HAP-1 (cell line): ENCODE results near the gene TAF1.
"Not testable (repeated sequence)": the region's sequence is repeated elsewhere in the genome, so short reads cannot be mapped to it uniquely, and the experiment has no call there.

Source experiments
- DNase-seq, 2 experiments: peaks; one replicate each; pipeline ENCODE4 v3.0.0-alpha.2; 2016 to 2020; ENCODE audit warnings: low spot score in 2 of 2
- H3K27me3 ChIP-seq: fragments of 250-450 bp; sonication (Bioruptor Pico); 2 replicates; pipeline ENCODE4 v1.5.1; 2020; ENCODE audit warnings: low read depth, mild to moderate bottlenecking, moderate library complexity
- H3K36me3 ChIP-seq: fragments of 250-450 bp; sonication (Bioruptor Pico); replicated peaks from 2 replicates; pipeline ENCODE4 v1.5.1; 2020; ENCODE audit warnings: mild to moderate bottlenecking
- H3K4me1 ChIP-seq: fragments of 250-450 bp; sonication (Bioruptor Pico); 2 replicates; pipeline ENCODE4 v1.5.1; 2020; ENCODE audit warnings: mild to moderate bottlenecking
- H3K4me3 ChIP-seq: fragments of 250-450 bp; sonication (Bioruptor Pico); 2 replicates; pipeline ENCODE4 v1.5.1; 2020; ENCODE audit warnings: mild to moderate bottlenecking, moderate library complexity
- H3K9me3 ChIP-seq: fragments of 250-450 bp; sonication (Bioruptor Pico); 2 replicates; pipeline ENCODE4 v1.5.1; 2020; ENCODE audit warnings: mild to moderate bottlenecking, moderate library complexity
- in situ Hi-C: fragments of 300-500 bp; cut with MboI; formaldehyde crosslinking; loops from 3 replicates; pipeline ENCODE4 v1.14.3; 2020; ENCODE audit warnings: low sequenced_read_pairs, inconsistent platforms, mixed read lengths

TAF1 gene, protein sequence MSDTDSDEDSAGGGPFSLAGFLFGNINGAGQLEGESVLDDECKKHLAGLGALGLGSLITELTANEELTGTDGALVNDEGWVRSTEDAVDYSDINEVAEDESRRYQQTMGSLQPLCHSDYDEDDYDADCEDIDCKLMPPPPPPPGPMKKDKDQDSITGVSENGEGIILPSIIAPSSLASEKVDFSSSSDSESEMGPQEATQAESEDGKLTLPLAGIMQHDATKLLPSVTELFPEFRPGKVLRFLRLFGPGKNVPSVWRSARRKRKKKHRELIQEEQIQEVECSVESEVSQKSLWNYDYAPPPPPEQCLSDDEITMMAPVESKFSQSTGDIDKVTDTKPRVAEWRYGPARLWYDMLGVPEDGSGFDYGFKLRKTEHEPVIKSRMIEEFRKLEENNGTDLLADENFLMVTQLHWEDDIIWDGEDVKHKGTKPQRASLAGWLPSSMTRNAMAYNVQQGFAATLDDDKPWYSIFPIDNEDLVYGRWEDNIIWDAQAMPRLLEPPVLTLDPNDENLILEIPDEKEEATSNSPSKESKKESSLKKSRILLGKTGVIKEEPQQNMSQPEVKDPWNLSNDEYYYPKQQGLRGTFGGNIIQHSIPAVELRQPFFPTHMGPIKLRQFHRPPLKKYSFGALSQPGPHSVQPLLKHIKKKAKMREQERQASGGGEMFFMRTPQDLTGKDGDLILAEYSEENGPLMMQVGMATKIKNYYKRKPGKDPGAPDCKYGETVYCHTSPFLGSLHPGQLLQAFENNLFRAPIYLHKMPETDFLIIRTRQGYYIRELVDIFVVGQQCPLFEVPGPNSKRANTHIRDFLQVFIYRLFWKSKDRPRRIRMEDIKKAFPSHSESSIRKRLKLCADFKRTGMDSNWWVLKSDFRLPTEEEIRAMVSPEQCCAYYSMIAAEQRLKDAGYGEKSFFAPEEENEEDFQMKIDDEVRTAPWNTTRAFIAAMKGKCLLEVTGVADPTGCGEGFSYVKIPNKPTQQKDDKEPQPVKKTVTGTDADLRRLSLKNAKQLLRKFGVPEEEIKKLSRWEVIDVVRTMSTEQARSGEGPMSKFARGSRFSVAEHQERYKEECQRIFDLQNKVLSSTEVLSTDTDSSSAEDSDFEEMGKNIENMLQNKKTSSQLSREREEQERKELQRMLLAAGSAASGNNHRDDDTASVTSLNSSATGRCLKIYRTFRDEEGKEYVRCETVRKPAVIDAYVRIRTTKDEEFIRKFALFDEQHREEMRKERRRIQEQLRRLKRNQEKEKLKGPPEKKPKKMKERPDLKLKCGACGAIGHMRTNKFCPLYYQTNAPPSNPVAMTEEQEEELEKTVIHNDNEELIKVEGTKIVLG (N-terminal part only)

DNA sequence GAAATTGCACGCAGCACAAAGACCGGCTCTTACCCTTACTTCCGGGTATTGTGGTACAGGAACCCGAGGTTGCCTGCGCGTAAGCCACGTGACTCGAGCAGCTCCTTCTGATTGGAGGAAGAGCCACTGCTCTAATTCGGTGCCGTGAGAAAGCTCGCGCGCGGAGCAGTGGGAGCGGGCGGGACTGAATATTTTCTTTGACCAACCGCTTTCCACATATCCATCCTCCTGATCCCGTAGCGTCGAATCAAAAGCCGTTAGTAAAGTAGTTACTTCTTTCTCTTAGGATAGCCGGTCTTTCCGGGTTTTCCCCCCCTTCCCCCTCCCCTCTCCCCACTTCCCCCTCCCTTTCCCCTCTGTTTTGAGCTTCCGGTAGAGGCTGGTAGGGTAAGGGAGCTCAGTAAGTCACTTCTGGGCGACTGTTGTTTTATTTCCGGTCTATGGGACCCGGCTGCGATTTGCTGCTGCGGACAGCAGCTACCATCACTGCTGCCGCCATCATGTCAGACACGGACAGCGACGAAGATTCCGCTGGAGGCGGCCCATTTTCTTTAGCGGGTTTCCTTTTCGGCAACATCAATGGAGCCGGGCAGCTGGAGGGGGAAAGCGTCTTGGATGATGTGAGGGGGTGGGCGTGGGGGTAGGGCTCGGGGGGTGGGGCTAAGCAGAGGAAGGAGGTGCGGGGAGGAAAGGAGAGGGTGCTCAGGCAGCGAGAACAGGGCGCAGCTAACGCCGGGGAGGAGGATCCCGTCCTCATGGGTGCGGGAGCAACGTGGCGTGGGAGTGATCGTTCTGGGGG lies at the start of gene TAF1:
Gene TAF1, plus strand, starts transcription at position 483 of the 799 bp plus-strand sequence. Its CDS starts 18 bp downstream, at position 501.
- peaks cover 27% of the 10 kb centered on the region for H3K36me3 ChIP-seq
- H3K9me3 ChIP-seq: no peaks in the 10 kb centered on the region
- DNase-seq: peak; percentile 99 to 100
- no peaks in the 10 kb centered on the region for H3K27me3 ChIP-seq
- in situ Hi-C loops: no loop called here
- H3K4me1 ChIP-seq: peaks cover 10% of the 10 kb centered on the region
- H3K4me3 ChIP-seq: peak within 1 kb of the TSS; percentile 68

DNA sequence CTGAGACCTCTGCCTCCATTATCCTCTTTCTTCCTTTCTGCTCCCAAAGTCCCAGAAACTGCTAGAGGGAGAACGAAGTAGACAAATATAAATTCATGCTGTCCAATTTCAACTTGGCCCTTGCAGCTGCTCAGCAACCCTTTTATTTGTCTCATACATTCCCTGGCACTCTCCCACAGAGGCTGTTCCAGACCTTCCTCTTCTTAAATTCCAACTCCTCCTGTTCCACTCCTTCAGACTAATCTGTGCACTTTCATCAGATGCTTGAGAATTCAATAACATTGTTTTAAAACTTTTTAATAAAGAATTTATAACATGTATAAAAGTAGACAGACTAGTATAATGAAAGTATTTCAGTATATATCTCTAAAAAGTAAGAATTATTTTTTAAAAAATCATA lies 49.2 kb upstream of the TAF1 start:
- DNase-seq, H3K27me3 ChIP-seq, H3K9me3 ChIP-seq, H3K4me1 ChIP-seq, H3K4me3 ChIP-seq, in situ Hi-C loops: not testable (repeated sequence)
- peaks cover 37% of the 10 kb centered on the region for H3K36me3 ChIP-seq

DNA sequence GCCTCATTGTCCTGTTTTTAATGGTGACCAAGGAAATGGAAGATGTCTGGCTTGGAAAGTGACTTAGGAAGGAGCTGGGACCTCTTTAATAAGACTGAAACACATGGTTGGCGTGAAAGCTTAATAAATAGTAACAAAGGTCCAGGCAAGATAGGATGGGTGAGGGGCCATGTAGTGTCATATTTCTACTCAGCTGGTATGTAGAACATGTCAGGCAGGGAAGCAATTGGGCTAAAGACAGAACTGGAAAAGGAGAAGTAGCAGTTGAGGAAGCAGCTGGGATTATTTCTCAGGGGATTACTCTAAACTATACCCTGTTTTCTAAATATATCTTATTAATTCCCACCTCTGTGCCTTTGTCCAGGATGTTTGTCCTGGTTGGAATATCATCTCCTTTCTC lies 46.0 kb upstream of the TAF1 start:
- Histone ChIP-seq H3K4me3 (no peak overlapping the region), H3K27me3 (no peaks in the 10 kb centered on the region), H3K4me1 (no peaks in the 10 kb centered on the region), H3K36me3 (peaks cover 36% of the 10 kb centered on the region), H3K9me3 (no peaks in the 10 kb centered on the region)
- in situ Hi-C loops: no loop called here
- DNase-seq: no peak

DNA sequence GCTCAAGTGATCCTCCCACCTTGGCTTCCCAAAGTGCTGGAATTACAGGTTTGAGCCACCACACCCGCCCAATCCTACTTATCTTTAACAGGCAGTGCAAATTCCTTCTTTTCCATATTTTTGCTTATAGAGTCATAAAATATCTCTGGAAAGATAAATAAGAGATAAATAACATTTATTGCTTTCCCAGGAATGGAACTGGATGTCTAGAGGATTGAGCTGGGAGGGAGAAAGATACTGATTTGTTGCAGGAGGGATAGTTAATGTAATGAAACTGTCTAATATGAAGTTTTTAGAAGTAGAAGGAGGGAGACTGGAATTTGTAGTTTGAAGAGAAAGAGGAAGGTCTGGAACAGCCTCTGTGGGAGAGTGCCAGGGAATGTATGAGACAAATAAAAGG lies 44.4 kb upstream of the TAF1 start:
- DNase-seq: no peak
- Histone ChIP-seq H3K4me3 (no peak overlapping the region), H3K27me3 (no peaks in the 10 kb centered on the region), H3K36me3 (peaks cover 23% of the 10 kb centered on the region), H3K4me1 (no peaks in the 10 kb centered on the region), H3K9me3 (peaks cover 3% of the 10 kb centered on the region; the same call in 1 of the 2 replicates)
- in situ Hi-C loops: no loop called here

DNA sequence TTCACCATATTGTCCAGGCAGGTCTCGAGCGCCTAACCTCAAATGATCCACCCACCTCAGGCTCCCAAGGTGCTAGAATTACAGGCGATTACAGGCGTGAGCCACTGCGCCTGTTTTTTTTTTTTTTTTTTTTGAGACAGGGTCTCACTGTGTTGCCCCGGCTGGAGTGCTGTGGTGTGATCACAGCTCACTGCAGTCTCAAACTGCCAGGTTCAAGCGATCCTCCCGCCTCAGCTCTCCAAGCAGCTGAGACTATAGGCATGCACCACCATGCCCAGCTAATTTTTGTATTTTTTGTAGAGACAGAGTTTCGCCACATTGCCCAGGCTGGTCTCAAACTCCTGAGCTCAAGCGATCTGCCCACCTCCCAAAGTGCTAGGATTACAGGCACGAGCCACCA lies 41.7 kb upstream of the TAF1 start:
- H3K36me3 ChIP-seq: peaks cover 23% of the 10 kb centered on the region
- DNase-seq, H3K4me3 ChIP-seq, H3K9me3 ChIP-seq, in situ Hi-C loops, H3K4me1 ChIP-seq, H3K27me3 ChIP-seq: not testable (repeated sequence)

DNA sequence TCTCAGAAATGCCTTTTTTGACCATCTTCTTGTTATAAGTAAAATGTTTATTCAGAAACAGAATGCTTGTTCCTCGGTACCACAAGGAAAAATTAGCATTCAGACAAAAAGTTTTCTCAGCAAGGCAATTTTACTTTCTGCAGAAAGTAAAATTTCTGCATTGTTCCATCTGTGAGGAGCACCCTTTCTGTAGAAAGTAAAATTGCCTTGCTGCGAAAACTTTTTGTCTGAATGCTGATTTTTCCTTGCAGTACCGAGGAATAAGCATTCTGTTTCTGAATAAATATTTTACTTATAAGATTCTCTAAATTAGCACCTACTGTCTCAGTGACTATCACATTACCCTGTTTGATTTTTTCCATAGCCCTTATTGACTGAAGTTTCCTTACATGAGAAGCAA lies 39.8 kb upstream of the TAF1 start:
- Histone ChIP-seq H3K9me3 (peaks cover 3% of the 10 kb centered on the region; the same call in 1 of the 2 replicates), H3K4me1 (no peaks in the 10 kb centered on the region), H3K36me3 (peaks cover 19% of the 10 kb centered on the region), H3K4me3 (no peak overlapping the region), H3K27me3 (no peaks in the 10 kb centered on the region)
- DNase-seq: no peak
- in situ Hi-C loops: no loop called here

DNA sequence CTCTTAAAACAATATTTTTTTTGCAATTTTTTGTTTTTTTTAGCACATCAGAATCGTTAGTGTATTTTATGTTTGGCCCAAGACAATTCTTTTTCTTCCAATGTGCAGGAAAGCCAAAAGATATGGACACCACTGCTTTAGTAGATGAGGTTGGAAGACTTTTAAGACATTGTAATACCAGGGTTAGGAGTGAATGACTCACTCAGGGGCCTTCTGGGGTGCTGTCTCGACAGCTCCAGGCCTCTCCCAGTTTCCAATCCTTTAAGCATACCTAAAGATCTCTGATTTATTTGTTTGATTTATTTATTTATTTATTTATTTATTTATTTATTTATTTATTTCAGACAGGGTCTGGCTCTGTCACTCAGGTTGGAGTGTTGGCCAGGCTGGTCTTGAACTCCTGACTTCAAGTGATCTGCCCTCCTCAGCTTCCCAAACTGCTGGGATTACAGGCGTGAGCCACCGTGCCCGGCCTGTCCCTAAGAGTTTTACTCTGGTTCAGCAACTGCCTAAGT lies 16.9 kb upstream of the TAF1 start:
- H3K9me3 ChIP-seq, H3K4me1 ChIP-seq, DNase-seq, in situ Hi-C loops, H3K4me3 ChIP-seq, H3K27me3 ChIP-seq, H3K36me3 ChIP-seq: not testable (repeated sequence)

DNA sequence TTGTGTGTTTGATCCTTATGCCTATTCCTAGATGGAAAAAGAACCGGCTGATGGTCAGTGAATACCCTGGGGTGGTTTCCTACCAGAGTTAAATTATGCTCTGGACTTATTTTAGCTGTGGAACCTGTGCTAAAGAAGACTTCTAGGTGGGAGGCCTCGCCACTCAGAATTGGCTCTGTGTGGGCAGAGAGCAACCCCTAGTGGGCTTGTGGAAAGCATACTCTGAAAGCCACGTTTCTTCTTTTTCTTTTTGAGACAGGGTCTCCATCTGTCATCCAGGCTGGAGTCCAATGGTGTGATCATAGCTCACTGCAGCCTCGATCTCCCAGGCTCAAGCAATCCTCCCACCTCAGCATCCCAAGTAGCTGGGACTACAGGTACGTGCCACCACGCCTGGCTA lies 16.3 kb upstream of the TAF1 start:
- H3K9me3 ChIP-seq, H3K36me3 ChIP-seq, in situ Hi-C loops, DNase-seq, H3K27me3 ChIP-seq, H3K4me3 ChIP-seq, H3K4me1 ChIP-seq: not testable (repeated sequence)

DNA sequence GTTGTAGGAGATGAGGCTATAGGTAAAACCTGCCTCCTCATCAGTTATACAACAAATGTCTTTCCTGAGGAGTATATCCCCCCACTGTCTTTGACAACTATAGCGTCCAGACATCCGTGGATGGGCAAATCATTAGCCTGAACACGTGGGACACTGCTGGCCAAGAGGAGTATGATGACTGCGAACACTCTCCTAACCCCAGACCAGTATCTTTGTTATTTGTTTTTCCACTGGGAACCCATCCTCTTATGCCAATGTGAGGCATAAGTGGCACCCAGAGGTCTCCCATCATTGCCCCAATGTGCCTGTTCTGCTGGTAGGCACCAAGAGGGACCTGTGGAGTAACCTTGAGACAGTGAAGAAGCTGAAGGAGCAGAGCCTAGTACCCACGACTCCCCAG lies 13.7 kb upstream of the TAF1 start:
- DNase-seq, H3K36me3 ChIP-seq, H3K4me1 ChIP-seq, H3K27me3 ChIP-seq, H3K4me3 ChIP-seq, in situ Hi-C loops, H3K9me3 ChIP-seq: not testable (repeated sequence)

DNA sequence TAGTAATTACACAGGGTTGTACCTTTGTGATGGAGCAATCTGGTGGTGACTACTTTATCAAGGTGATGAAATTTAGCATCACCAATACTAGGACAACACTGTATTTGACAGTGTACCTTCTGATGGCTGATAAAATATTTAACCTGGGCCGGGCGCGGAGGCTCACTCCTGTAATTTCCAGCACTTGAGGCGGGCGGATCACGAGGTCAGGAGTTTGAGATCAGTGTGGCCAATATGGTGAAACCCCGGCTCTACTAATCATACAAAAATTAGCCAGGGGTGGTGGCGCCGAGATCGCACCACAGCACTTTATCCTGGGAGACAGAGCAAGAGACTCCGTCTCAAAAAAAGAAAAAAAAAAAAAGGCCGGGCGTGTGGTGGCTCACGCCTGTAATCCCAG lies 1.9 kb upstream of the TAF1 start:
- Histone ChIP-seq H3K36me3 (peaks cover 12% of the 10 kb centered on the region), H3K27me3 (no peaks in the 10 kb centered on the region), H3K4me3 (no peak overlapping the region), H3K9me3 (no peaks in the 10 kb centered on the region), H3K4me1 (peaks cover 10% of the 10 kb centered on the region)
- in situ Hi-C loops: no loop called here
- DNase-seq: no peak

DNA sequence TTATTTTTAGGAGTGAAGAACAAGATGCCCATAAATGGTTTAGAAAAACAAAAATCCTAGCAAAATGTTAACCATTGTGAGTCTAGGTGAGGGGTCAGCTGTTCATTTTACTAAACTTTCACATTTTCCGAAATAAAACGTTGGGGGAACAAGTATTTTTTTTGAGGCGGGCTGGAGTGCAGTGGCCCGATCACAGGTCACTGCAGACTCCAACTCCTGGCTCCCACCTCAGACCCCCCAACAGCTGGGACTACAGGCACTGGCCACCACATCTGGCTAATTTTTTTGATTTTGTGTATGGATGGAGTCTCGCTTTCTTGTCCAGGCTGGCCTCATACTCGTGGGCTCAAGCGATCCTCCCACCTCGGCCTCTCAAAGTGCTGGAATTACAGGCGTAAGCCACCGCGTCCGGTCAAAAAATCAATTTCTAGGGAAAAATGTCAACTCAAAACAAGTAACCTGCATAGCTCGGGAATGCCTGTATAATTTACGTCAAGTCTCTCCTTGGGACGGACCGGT lies 742 bp upstream of the TAF1 start:
- Histone ChIP-seq H3K9me3 (no peaks in the 10 kb centered on the region), H3K4me1 (peaks cover 10% of the 10 kb centered on the region), H3K36me3 (peaks cover 21% of the 10 kb centered on the region), H3K27me3 (no peaks in the 10 kb centered on the region), H3K4me3 (peak overlapping the region; percentile 68)
- no peak for DNase-seq
- in situ Hi-C loops: no loop called here

DNA sequence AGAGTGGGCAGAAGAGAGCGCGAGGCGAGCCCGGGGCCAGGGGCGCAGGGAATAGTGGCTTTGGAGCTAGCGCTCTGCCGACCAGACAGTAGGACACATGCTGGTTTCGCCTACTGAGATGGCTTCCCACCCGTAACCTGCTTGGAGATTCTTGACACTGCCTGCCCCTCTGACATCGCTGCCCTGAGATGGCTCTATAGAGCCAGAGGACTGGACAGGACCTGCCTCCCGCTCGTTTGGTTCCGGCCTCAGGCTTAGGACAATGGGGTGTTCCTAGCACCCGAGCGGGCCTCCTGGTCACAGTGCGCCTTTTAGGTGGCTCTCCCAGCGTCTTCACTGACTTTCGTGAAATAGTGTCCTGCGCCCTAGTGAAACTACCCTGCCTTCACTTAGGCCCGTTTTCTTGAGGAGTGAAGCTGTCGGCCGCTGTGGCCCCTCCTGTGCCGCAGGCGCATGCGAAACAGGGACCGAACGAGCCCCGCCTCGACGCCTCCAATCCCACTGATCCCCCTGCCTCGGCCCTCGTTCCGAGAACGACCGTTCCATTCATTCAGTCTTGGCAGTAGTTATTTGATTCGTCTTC lies 608 bp downstream of the TAF1 start:
- Histone ChIP-seq H3K9me3 (no peaks in the 10 kb centered on the region), H3K4me1 (peaks cover 10% of the 10 kb centered on the region), H3K4me3 (peak overlapping the region; percentile 68), H3K36me3 (peaks cover 34% of the 10 kb centered on the region), H3K27me3 (no peaks in the 10 kb centered on the region)
- DNase-seq: peak; percentile 18 to 53
- in situ Hi-C loops: no loop called here
